ENCODE data around the gene TMPRSS9. TPM values are rescaled to one million over a fixed set of nuclear protein-coding genes. Genes with fewer than 3 reads are reported as not detected.

TMPRSS9 gene
- total RNA-seq, 1 experiment from 2014 or later: 0.57 TPM

DNA sequence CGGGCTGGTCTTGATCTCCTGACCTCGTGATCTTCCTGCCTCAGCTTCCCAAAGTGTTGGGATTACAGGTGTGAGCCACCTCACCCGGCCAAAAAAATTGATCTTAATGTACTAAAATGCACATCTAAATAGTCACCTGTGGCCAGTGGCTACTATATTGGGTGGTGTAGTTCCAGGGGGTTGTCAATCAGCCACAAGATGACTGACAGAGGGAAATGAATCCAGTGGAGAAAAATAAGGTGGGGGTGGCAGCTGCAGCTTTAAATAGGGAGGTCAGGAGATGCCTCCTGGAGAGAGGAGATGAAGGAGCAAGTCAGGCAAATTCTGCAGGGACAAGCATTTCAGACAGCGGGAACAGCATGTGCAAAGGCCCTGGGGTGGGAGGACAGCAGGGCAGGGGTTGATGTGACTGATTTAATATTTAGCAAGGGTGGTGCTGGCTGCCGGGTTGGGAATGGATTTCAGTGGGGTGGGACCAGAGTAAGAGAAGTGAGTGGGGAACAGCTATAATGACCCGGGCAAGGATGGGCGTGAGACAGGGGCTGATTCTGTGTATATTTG, 49.4 kb downstream of the TMPRSS9 start:
- ChIA-PET CTCF (interaction anchor here (1.1 kb wide), 1 partner anchor 204 kb away, joined by 3 read pairs; no protein-coding TSS in a partner anchor), POLR2A (no interaction called here)
- H3K36me3 Mint-ChIP-seq: no peaks in the 10 kb centered on the region
- ATAC-seq: no peak
- H3K27me3 Mint-ChIP-seq (ENCODE audit: low read depth): peaks cover 34% of the 10 kb centered on the region
- no peak overlapping the region for H3K4me3 Mint-ChIP-seq
- TF ChIP-seq SMAD3 (CRISPR knock-in tag; IDR thresholded peaks at IDR 0.05; ENCODE audit: borderline replicate concordance) (no peak), SOX15 (CRISPR knock-in tag; IDR thresholded peaks at IDR 0.05) (no peak), FOXJ3 (CRISPR knock-in tag; IDR thresholded peaks at IDR 0.05; ENCODE audit: borderline replicate concordance) (no peak), ETV6 (CRISPR knock-in tag; IDR thresholded peaks at IDR 0.05) (no peak), ZNF138 (CRISPR knock-in tag; conservative IDR thresholded peaks at IDR 0.05) (no peak), EMX1 (CRISPR knock-in tag; IDR thresholded peaks at IDR 0.05) (no peak), ZNF671 (CRISPR knock-in tag; IDR thresholded peaks at IDR 0.05) (no peak)
- TF ChIP-seq, protein P1, sequence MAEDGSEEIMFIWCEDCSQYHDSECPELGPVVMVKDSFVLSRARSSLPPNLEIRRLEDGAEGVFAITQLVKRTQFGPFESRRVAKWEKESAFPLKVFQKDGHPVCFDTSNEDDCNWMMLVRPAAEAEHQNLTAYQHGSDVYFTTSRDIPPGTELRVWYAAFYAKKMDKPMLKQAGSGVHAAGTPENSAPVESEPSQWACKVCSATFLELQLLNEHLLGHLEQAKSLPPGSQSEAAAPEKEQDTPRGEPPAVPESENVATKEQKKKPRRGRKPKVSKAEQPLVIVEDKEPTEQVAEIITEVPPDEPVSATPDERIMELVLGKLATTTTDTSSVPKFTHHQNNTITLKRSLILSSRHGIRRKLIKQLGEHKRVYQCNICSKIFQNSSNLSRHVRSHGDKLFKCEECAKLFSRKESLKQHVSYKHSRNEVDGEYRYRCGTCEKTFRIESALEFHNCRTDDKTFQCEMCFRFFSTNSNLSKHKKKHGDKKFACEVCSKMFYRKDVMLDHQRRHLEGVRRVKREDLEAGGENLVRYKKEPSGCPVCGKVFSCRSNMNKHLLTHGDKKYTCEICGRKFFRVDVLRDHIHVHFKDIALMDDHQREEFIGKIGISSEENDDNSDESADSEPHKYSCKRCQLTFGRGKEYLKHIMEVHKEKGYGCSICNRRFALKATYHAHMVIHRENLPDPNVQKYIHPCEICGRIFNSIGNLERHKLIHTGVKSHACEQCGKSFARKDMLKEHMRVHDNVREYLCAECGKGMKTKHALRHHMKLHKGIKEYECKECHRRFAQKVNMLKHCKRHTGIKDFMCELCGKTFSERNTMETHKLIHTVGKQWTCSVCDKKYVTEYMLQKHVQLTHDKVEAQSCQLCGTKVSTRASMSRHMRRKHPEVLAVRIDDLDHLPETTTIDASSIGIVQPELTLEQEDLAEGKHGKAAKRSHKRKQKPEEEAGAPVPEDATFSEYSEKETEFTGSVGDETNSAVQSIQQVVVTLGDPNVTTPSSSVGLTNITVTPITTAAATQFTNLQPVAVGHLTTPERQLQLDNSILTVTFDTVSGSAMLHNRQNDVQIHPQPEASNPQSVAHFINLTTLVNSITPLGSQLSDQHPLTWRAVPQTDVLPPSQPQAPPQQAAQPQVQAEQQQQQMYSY (CRISPR knock-in tag; IDR thresholded peaks at IDR 0.05): no peak
- TF ChIP-seq, protein P2, sequence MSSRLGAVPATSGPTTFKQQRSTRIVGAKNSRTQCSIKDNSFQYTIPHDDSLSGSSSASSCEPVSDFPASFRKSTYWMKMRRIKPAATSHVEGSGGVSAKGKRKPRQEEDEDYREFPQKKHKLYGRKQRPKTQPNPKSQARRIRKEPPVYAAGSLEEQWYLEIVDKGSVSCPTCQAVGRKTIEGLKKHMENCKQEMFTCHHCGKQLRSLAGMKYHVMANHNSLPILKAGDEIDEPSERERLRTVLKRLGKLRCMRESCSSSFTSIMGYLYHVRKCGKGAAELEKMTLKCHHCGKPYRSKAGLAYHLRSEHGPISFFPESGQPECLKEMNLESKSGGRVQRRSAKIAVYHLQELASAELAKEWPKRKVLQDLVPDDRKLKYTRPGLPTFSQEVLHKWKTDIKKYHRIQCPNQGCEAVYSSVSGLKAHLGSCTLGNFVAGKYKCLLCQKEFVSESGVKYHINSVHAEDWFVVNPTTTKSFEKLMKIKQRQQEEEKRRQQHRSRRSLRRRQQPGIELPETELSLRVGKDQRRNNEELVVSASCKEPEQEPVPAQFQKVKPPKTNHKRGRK (CRISPR knock-in tag; IDR thresholded peaks at IDR 0.05; ENCODE audit: borderline replicate concordance): no peak
- TF ChIP-seq, protein P3, sequence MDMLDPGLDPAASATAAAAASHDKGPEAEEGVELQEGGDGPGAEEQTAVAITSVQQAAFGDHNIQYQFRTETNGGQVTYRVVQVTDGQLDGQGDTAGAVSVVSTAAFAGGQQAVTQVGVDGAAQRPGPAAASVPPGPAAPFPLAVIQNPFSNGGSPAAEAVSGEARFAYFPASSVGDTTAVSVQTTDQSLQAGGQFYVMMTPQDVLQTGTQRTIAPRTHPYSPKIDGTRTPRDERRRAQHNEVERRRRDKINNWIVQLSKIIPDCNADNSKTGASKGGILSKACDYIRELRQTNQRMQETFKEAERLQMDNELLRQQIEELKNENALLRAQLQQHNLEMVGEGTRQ (CRISPR knock-in tag; IDR thresholded peaks at IDR 0.05): no peak
- TF ChIP-seq, protein P4, sequence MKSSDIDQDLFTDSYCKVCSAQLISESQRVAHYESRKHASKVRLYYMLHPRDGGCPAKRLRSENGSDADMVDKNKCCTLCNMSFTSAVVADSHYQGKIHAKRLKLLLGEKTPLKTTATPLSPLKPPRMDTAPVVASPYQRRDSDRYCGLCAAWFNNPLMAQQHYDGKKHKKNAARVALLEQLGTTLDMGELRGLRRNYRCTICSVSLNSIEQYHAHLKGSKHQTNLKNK (CRISPR knock-in tag; IDR thresholded peaks at IDR 0.05): no peak
- TF ChIP-seq, protein P5, sequence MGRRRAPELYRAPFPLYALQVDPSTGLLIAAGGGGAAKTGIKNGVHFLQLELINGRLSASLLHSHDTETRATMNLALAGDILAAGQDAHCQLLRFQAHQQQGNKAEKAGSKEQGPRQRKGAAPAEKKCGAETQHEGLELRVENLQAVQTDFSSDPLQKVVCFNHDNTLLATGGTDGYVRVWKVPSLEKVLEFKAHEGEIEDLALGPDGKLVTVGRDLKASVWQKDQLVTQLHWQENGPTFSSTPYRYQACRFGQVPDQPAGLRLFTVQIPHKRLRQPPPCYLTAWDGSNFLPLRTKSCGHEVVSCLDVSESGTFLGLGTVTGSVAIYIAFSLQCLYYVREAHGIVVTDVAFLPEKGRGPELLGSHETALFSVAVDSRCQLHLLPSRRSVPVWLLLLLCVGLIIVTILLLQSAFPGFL (CRISPR knock-in tag; IDR thresholded peaks at IDR 0.05; ENCODE audit: borderline replicate concordance): no peak
- TF ChIP-seq, protein P6, sequence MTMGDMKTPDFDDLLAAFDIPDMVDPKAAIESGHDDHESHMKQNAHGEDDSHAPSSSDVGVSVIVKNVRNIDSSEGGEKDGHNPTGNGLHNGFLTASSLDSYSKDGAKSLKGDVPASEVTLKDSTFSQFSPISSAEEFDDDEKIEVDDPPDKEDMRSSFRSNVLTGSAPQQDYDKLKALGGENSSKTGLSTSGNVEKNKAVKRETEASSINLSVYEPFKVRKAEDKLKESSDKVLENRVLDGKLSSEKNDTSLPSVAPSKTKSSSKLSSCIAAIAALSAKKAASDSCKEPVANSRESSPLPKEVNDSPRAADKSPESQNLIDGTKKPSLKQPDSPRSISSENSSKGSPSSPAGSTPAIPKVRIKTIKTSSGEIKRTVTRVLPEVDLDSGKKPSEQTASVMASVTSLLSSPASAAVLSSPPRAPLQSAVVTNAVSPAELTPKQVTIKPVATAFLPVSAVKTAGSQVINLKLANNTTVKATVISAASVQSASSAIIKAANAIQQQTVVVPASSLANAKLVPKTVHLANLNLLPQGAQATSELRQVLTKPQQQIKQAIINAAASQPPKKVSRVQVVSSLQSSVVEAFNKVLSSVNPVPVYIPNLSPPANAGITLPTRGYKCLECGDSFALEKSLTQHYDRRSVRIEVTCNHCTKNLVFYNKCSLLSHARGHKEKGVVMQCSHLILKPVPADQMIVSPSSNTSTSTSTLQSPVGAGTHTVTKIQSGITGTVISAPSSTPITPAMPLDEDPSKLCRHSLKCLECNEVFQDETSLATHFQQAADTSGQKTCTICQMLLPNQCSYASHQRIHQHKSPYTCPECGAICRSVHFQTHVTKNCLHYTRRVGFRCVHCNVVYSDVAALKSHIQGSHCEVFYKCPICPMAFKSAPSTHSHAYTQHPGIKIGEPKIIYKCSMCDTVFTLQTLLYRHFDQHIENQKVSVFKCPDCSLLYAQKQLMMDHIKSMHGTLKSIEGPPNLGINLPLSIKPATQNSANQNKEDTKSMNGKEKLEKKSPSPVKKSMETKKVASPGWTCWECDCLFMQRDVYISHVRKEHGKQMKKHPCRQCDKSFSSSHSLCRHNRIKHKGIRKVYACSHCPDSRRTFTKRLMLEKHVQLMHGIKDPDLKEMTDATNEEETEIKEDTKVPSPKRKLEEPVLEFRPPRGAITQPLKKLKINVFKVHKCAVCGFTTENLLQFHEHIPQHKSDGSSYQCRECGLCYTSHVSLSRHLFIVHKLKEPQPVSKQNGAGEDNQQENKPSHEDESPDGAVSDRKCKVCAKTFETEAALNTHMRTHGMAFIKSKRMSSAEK (CRISPR knock-in tag; IDR thresholded peaks at IDR 0.05; ENCODE audit: borderline replicate concordance): no peak
- TF ChIP-seq, protein P7, sequence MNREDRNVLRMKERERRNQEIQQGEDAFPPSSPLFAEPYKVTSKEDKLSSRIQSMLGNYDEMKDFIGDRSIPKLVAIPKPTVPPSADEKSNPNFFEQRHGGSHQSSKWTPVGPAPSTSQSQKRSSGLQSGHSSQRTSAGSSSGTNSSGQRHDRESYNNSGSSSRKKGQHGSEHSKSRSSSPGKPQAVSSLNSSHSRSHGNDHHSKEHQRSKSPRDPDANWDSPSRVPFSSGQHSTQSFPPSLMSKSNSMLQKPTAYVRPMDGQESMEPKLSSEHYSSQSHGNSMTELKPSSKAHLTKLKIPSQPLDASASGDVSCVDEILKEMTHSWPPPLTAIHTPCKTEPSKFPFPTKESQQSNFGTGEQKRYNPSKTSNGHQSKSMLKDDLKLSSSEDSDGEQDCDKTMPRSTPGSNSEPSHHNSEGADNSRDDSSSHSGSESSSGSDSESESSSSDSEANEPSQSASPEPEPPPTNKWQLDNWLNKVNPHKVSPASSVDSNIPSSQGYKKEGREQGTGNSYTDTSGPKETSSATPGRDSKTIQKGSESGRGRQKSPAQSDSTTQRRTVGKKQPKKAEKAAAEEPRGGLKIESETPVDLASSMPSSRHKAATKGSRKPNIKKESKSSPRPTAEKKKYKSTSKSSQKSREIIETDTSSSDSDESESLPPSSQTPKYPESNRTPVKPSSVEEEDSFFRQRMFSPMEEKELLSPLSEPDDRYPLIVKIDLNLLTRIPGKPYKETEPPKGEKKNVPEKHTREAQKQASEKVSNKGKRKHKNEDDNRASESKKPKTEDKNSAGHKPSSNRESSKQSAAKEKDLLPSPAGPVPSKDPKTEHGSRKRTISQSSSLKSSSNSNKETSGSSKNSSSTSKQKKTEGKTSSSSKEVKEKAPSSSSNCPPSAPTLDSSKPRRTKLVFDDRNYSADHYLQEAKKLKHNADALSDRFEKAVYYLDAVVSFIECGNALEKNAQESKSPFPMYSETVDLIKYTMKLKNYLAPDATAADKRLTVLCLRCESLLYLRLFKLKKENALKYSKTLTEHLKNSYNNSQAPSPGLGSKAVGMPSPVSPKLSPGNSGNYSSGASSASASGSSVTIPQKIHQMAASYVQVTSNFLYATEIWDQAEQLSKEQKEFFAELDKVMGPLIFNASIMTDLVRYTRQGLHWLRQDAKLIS (CRISPR knock-in tag; IDR thresholded peaks at IDR 0.05; ENCODE audit: borderline replicate concordance): no peak
- TF ChIP-seq, protein P8, sequence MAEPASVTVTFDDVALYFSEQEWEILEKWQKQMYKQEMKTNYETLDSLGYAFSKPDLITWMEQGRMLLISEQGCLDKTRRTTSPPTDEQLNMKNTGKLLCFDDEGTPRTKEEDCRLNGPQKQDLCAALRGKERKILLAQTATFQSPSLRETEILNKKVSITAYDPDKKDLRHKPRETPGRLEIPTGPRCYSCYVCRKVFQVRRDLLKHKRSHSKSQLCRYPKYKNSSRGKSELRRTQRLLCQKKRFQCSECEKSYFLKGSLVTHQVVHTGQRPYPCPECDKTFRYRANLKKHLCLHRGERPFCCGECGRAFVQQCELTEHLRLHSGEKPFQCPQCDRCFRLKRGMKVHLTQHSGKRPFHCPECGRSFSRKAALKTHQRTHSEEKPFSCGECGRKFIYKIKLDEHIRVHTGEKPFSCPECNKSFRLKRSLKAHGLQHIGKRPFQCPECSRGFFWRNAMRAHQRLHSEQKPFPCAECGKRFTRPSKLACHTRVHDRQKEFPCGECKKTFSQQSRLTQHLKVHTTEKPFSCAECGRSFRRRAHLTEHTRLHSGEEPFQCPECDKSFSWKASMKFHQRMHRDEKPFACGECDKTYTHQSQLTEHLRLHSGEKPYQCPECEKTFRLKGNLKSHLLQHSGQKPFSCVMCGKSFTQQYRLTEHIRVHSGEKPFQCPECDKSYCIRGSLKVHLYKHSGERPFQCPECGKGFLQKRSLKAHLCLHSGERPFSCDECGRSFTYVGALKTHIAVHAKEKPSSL (CRISPR knock-in tag; conservative IDR thresholded peaks at IDR 0.05): no peak
- TF ChIP-seq, protein P9, sequence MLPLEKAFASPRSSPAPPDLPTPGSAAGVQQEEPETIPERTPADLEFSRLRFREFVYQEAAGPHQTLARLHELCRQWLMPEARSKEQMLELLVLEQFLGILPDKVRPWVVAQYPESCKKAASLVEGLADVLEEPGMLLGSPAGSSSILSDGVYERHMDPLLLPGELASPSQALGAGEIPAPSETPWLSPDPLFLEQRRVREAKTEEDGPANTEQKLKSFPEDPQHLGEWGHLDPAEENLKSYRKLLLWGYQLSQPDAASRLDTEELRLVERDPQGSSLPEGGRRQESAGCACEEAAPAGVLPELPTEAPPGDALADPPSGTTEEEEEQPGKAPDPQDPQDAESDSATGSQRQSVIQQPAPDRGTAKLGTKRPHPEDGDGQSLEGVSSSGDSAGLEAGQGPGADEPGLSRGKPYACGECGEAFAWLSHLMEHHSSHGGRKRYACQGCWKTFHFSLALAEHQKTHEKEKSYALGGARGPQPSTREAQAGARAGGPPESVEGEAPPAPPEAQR (CRISPR knock-in tag; IDR thresholded peaks at IDR 0.05): no peak
- DNase-seq (ENCODE audit: low spot score): no peak
- H3K4me1 Mint-ChIP-seq: no peaks in the 10 kb centered on the region
- H3K27ac Mint-ChIP-seq: no peak overlapping the region
- H3K9me3 Mint-ChIP-seq: peaks cover 14% of the 10 kb centered on the region

Measured in WTC11 (cell line).